H1 (cell line): Measurements from ENCODE around the gene SEL1L3. TPM values are rescaled to one million over a fixed set of nuclear protein-coding genes. Genes with fewer than 3 reads are reported as not detected.
A peak's percentile ranks its signal among the peaks of the same experiment; 100 is the strongest.

Experiments used
- CTCF ChIA-PET: fragments of 300-600 bp; sonication (Branson Sonifier 250); formaldehyde crosslinking; loops from one replicate; lab custom pipeline; 2021; ENCODE audit not compliant: partially characterized antibody; lab: Charles Lee
- POLR2A ChIA-PET: fragments of 300-600 bp; sonication (Branson Sonifier 250); formaldehyde crosslinking; loops from one replicate; lab custom pipeline; 2021; ENCODE audit warnings: inconsistent platforms; ENCODE audit not compliant: partially characterized antibody; lab: Charles Lee
- DNase-seq, 2 experiments: peaks; one replicate each; pipeline versions ENCODE4 v3.0.0 to v3.0.0-alpha.2; 2010 to 2022; ENCODE audit warnings: low spot score in 2 of 2, low read depth in 1 of 2, mixed read lengths in 1 of 2
- FAIRE-seq: peaks from 2 replicates; lab custom pipeline; 2011; peaks lifted over from hg19 to GRCh38; lab: Jason Lieb, UNC
- H2AFZ ChIP-seq: 2 replicates; pipeline ENCODE4 v1.8.1; 2012; ENCODE audit warnings: low read length, inconsistent platforms
- H2AK5ac ChIP-seq: 2 replicates; pipeline ENCODE4 v1.6.1; 2013; ENCODE audit warnings: low read depth, low read length
- H2BK120ac ChIP-seq: replicated peaks from 2 replicates; pipeline ENCODE3; 2013; ENCODE audit warnings: low read depth, low read length, inconsistent platforms
- H2BK12ac ChIP-seq: 2 replicates; pipeline ENCODE4 v1.6.1; 2013; ENCODE audit warnings: low read depth, low read length
- H2BK15ac ChIP-seq: 2 replicates; pipeline ENCODE4 v1.6.1; 2013; ENCODE audit warnings: low read length
- H2BK20ac ChIP-seq: 2 replicates; pipeline ENCODE4 v1.6.1; 2013; ENCODE audit warnings: low read length
- H2BK5ac ChIP-seq: 2 replicates; pipeline ENCODE4 v1.6.1; 2013; ENCODE audit warnings: low read depth, low read length
- H3K14ac ChIP-seq: 2 replicates; pipeline ENCODE4 v1.6.1; 2013; ENCODE audit warnings: inconsistent platforms; ENCODE audit not compliant: insufficient read length
- H3K18ac ChIP-seq: 2 replicates; pipeline ENCODE4 v1.6.1; 2013; ENCODE audit warnings: low read length; ENCODE audit errors: extremely low read depth
- H3K23ac ChIP-seq: 2 replicates; pipeline ENCODE4 v1.6.1; 2013; ENCODE audit warnings: inconsistent platforms; ENCODE audit not compliant: insufficient read length
- H3K23me2 ChIP-seq: 2 replicates; pipeline ENCODE4 v1.6.1; 2013; ENCODE audit warnings: low read depth, low read length
- H3K27ac ChIP-seq: 2 replicates; pipeline ENCODE4 v1.6.1; 2011; ENCODE audit warnings: low read depth, low read length, inconsistent platforms
- H3K27me3 ChIP-seq, 4 experiments: replicated peaks in 1 of 4; 1 replicate in 1 of 4; 2 replicates in 3 of 4; pipeline versions ENCODE4 v1.6.1 to v1.8.1; 2011 to 2013; ENCODE audit warnings: low read length in 3 of 4, mild to moderate bottlenecking in 3 of 4, inconsistent platforms in 2 of 4, mixed read lengths in 2 of 4, moderate library complexity in 1 of 4; ENCODE audit not compliant: control insufficient read depth in 3 of 4, insufficient read depth in 3 of 4; ENCODE audit errors: extremely low read depth in 1 of 4
- H3K36me3 ChIP-seq, 4 experiments: 2 replicates each; pipeline versions ENCODE4 v1.6.1 to v1.8.1; 2011 to 2013; ENCODE audit warnings: mild to moderate bottlenecking in 4 of 4, low read length in 3 of 4, moderate library complexity in 2 of 4, control low read depth in 1 of 4, inconsistent platforms in 1 of 4; ENCODE audit not compliant: insufficient read depth in 4 of 4, control insufficient read depth in 2 of 4
- H3K4ac ChIP-seq: replicated peaks from 2 replicates; pipeline ENCODE3; 2013; ENCODE audit warnings: low read length, low read depth, mixed read lengths, inconsistent platforms; ENCODE audit not compliant: insufficient read length
- H3K4me1 ChIP-seq, 4 experiments: replicated peaks in 1 of 4; 1 replicate in 1 of 4; 2 replicates in 3 of 4; pipeline versions ENCODE4 v1.6.1 to v1.8.1; 2011 to 2013; ENCODE audit warnings: low read length in 3 of 4, inconsistent platforms in 2 of 4, mixed read lengths in 1 of 4; ENCODE audit not compliant: insufficient read depth in 4 of 4, control insufficient read depth in 3 of 4
- H3K4me2 ChIP-seq, 2 experiments: 2 replicates each; pipeline versions ENCODE4 v1.6.1 to v1.8.1; 2011 to 2013; ENCODE audit warnings: low read depth in 2 of 2, low read length in 2 of 2, control low read depth in 1 of 2, inconsistent platforms in 1 of 2, mild to moderate bottlenecking in 1 of 2; ENCODE audit not compliant: insufficient read depth in 1 of 2
- H3K4me3 ChIP-seq, 4 experiments: fragments of 200-600, 300-600 bp in 1 of 4; sonication (generic), shearing (Covaris generic), sonication (Bioruptor Twin) in 1 of 4; 2 replicates each; pipeline versions ENCODE4 v1.5.1 to v1.8.1; 2011 to 2016; ENCODE audit warnings: low read length in 4 of 4, low read depth in 3 of 4, control low read depth in 2 of 4, inconsistent platforms in 2 of 4, mild to moderate bottlenecking in 2 of 4, mixed read lengths in 1 of 4, moderate library complexity in 1 of 4; ENCODE audit not compliant: insufficient read depth in 2 of 4; ENCODE audit errors: extremely low read depth in 1 of 4
- H3K56ac ChIP-seq: replicated peaks from 2 replicates; pipeline ENCODE3; 2013; ENCODE audit warnings: low read depth, mild to moderate bottlenecking, mixed read lengths, low read length, inconsistent platforms; ENCODE audit not compliant: insufficient read length
- H3K79me1 ChIP-seq: 2 replicates; pipeline ENCODE4 v1.6.1; 2013; ENCODE audit warnings: low read depth, low read length, control low read depth
- H3K79me2 ChIP-seq, 2 experiments: 2 replicates each; pipeline versions ENCODE4 v1.6.1 to v1.8.1; 2012 to 2013; ENCODE audit warnings: low read length in 2 of 2, mild to moderate bottlenecking in 2 of 2, inconsistent platforms in 1 of 2; ENCODE audit not compliant: insufficient read depth in 2 of 2, control insufficient read depth in 1 of 2
- H3K9ac ChIP-seq, 4 experiments: replicated peaks in 1 of 4; 1 replicate in 1 of 4; 2 replicates in 3 of 4; pipeline versions ENCODE4 v1.6.1 to v1.8.1; 2011 to 2013; ENCODE audit warnings: low read depth in 3 of 4, low read length in 3 of 4, control low read depth in 2 of 4, mild to moderate bottlenecking in 2 of 4, moderate library complexity in 2 of 4, inconsistent platforms in 1 of 4; ENCODE audit errors: extremely low read depth in 1 of 4
- H3K9me3 ChIP-seq, 2 experiments: 2 replicates each; pipeline versions ENCODE4 v1.6.1 to v1.8.1; 2012 to 2013; ENCODE audit warnings: mild to moderate bottlenecking in 2 of 2, moderate library complexity in 2 of 2, control low read depth in 1 of 2, inconsistent platforms in 1 of 2, low read depth in 1 of 2, low read length in 1 of 2, mixed read lengths in 1 of 2; ENCODE audit not compliant: insufficient read depth in 2 of 2
- H4K20me1 ChIP-seq, 2 experiments: replicated peaks in 1 of 2; 2 replicates each; pipeline versions ENCODE3 to v1.8.1; 2011 to 2013; ENCODE audit warnings: inconsistent platforms in 2 of 2, low read length in 2 of 2, mild to moderate bottlenecking in 1 of 2; ENCODE audit not compliant: insufficient read depth in 2 of 2, control insufficient read depth in 1 of 2
- H4K5ac ChIP-seq: 2 replicates; pipeline ENCODE4 v1.6.1; 2013; ENCODE audit warnings: low read length, low read depth, mixed read lengths, inconsistent platforms; ENCODE audit not compliant: insufficient read length
- H4K8ac ChIP-seq: 2 replicates; pipeline ENCODE4 v1.8.0; 2013; ENCODE audit warnings: mild to moderate bottlenecking, moderate library complexity, low read length, inconsistent platforms; ENCODE audit not compliant: insufficient read depth; ENCODE audit errors: extremely low read depth
- H4K91ac ChIP-seq: replicated peaks from 2 replicates; pipeline ENCODE3; 2013; ENCODE audit warnings: low read length, mixed read lengths, inconsistent platforms; ENCODE audit not compliant: insufficient read length
- ATF3 ChIP-seq: IDR thresholded peaks from 2 replicates; pipeline ENCODE4 v1.6.1; 2011; ENCODE audit warnings: low read depth, mild to moderate bottlenecking, low read length; ENCODE audit not compliant: insufficient read depth
- EGR1 ChIP-seq: IDR thresholded peaks from 2 replicates; pipeline ENCODE4 v1.6.1; 2011; ENCODE audit warnings: low read depth, low read length, borderline replicate concordance
- POLR2AphosphoS5 ChIP-seq: IDR thresholded peaks from 2 replicates; pipeline ENCODE4 v1.6.1; 2011; ENCODE audit warnings: low read depth, low read length
- RAD21 ChIP-seq, 2 experiments: IDR thresholded peaks in 1 of 2; conservative IDR thresholded peaks in 1 of 2; 2 replicates each; pipeline ENCODE4 v1.6.1; 2011; ENCODE audit warnings: low read depth in 2 of 2, low read length in 2 of 2, improper control_type of control experiment in 1 of 2, inconsistent platforms in 1 of 2, mild to moderate bottlenecking in 1 of 2, moderate library complexity in 1 of 2
- SUZ12 ChIP-seq: fragments of 200-600 bp; sonication (generic); IDR thresholded peaks from 2 replicates; pipeline ENCODE4 v1.6.1; 2012; ENCODE audit warnings: mild to moderate bottlenecking, inconsistent platforms, low read length, moderate library complexity, mixed read lengths
- ZNF274 ChIP-seq: IDR thresholded peaks from 2 replicates; pipeline ENCODE4 v1.7.0; 2012; ENCODE audit warnings: low read length, borderline replicate concordance; ENCODE audit errors: extremely low read depth
- WGBS, 2 experiments: shearing (Covaris generic) in 1 of 2; methylation state at CpG; one replicate each; pipeline versions ENCODE4 v1.1.6 to v1.1.7; 2013 to 2015; ENCODE audit warnings: low lambda C conversion rate in 2 of 2, mixed read lengths in 2 of 2, inconsistent platforms in 1 of 2, low coverage in 1 of 2, missing lambda C conversion rate in 1 of 2; ENCODE audit not compliant: insufficient replicate concordance in 2 of 2, insufficient coverage in 1 of 2, insufficient read length in 1 of 2; ENCODE audit errors: extremely low coverage in 1 of 2, missing lambda C conversion rate in 1 of 2; 5-methylcytosine and 5-hydroxymethylcytosine counted together
- polyA plus RNA-seq, 7 experiments: library from polyadenylated mRNA; depleted of rRNA in 3 of 7; stranded (reverse) in 5 of 7; unstranded in 2 of 7; fragments of >200 nt in 5 of 7; fragments of 200-250 nt in 2 of 7; gene quantifications; 1 replicate in 5 of 7; 2 replicates in 1 of 7; 4 replicates in 1 of 7; pipeline versions ENCODE4 v1.2.1 to v1.2.3, GENCODE V29; 2011 to 2013; ENCODE audit warnings: missing spikeins in 2 of 7, mixed read lengths in 2 of 7
- total RNA-seq: library from RNA; stranded (reverse); fragmentation: NEBNext Ultra II Directional; extraction: Animal tissue kit (Norgen Biotek cat#: 25700); gene quantifications from 2 replicates; pipeline ENCODE4 v1.2.1, GENCODE V29; 2021
- TF ChIP-seq, protein P1 (sequence below), 3 experiments: IDR thresholded peaks; 1 replicate in 2 of 3; 2 replicates in 1 of 3; pipeline versions ENCODE4 v1.5.1 to v1.6.1; 2011; ENCODE audit warnings: low read length in 3 of 3, mild to moderate bottlenecking in 3 of 3, inconsistent platforms in 2 of 3, low read depth in 1 of 3, moderate library complexity in 1 of 3; ENCODE audit not compliant: insufficient read depth in 1 of 3; ENCODE audit errors: control extremely low read depth in 1 of 3

The SEL1L3 gene
- total and polyA plus RNA-seq, 2 of the 8 experiments (the other 6 are each of a cell fraction or from before 2014, with no cell fraction given), result 18.2 to 54.0 TPM

- Histone ChIP-seq H3K4me3 (no peak overlapping the region), H3K9ac (no peak overlapping the region), H2AK5ac (no peak overlapping the region)
- CTCF ChIA-PET, result interaction anchor here (0.6 to 3.3 kb wide), 47 partner anchors 9 to 537 kb away, joined by 3 to 28 read pairs (median 4); no protein-coding TSS in a partner anchor
- TF ChIP-seq ATF3, result no peak
- no peak for TF ChIP-seq ZNF274
- no peak for TF ChIP-seq EGR1
- TF ChIP-seq POLR2AphosphoS5, result no peak
- TF ChIP-seq, protein P1, sequence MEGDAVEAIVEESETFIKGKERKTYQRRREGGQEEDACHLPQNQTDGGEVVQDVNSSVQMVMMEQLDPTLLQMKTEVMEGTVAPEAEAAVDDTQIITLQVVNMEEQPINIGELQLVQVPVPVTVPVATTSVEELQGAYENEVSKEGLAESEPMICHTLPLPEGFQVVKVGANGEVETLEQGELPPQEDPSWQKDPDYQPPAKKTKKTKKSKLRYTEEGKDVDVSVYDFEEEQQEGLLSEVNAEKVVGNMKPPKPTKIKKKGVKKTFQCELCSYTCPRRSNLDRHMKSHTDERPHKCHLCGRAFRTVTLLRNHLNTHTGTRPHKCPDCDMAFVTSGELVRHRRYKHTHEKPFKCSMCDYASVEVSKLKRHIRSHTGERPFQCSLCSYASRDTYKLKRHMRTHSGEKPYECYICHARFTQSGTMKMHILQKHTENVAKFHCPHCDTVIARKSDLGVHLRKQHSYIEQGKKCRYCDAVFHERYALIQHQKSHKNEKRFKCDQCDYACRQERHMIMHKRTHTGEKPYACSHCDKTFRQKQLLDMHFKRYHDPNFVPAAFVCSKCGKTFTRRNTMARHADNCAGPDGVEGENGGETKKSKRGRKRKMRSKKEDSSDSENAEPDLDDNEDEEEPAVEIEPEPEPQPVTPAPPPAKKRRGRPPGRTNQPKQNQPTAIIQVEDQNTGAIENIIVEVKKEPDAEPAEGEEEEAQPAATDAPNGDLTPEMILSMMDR (IDR thresholded peaks at IDR 0.05; ENCODE audit: control extremely low read depth in 1 of 3, insufficient read depth in 1 of 3, low read depth in 1 of 3, low read length in 3 of 3), result peak; percentile 80 to 92 (median 80)
- peak; percentile 72 to 78 for TF ChIP-seq RAD21 (IDR thresholded peaks at IDR 0.05 in 1 of 2, conservative IDR thresholded peaks at IDR 0.05 in 1 of 2; ENCODE audit: low read depth in 2 of 2, low read length in 2 of 2)
- no peak for TF ChIP-seq SUZ12
- TF ChIP-seq, all 59 proteins: peak for 2
- no peak overlapping the region for H4K8ac ChIP-seq
- H2BK20ac ChIP-seq, result no peak overlapping the region
- H3K23me2 ChIP-seq, result no peaks in the 10 kb centered on the region; the same call in 1 of the 2 replicates
- H2BK12ac ChIP-seq, result no peak overlapping the region
- H2BK5ac ChIP-seq, result no peak overlapping the region
- H2BK15ac ChIP-seq, result no peak overlapping the region
- no peaks in the 10 kb centered on the region for H3K9me3 ChIP-seq
- H3K4ac ChIP-seq, result no peak overlapping the region
- no peaks in the 10 kb centered on the region for H3K79me2 ChIP-seq
- peaks cover 1 to 13% (median 6%) of the 10 kb centered on the region in 4 experiments; a peak in 3 of 7 replicates for H3K4me1 ChIP-seq
- no peak overlapping the region for H4K5ac ChIP-seq
- H3K56ac ChIP-seq, result no peak overlapping the region
- POLR2A ChIA-PET, result interaction anchor here (0.7 kb wide), 1 partner anchor 30 kb away, joined by 3 read pairs; no protein-coding TSS in a partner anchor
- peak in 1 of 2 experiments; percentile 71 for DNase-seq
- H3K23ac ChIP-seq, result no peak overlapping the region
- FAIRE-seq, result peak; percentile 81
- no peak overlapping the region for H3K27ac ChIP-seq
- no peak overlapping the region for H2BK120ac ChIP-seq
- no peaks in the 10 kb centered on the region for H3K79me1 ChIP-seq
- no peak overlapping the region for H2AFZ ChIP-seq
- 68% methylated on average over 5 of the region's 5 CpGs; no CpG with 5 or more reads in 1 of the 2 experiments for WGBS, 2 experiments
- H3K36me3 ChIP-seq, result peaks cover 0 to 13% (median 8%) of the 10 kb centered on the region in 4 experiments; a peak in 3 of 8 replicates
- no peak overlapping the region for H4K91ac ChIP-seq
- H4K20me1 ChIP-seq, result no peaks in the 10 kb centered on the region
- H3K27me3 ChIP-seq, result no peaks in the 10 kb centered on the region
- H3K18ac ChIP-seq, result no peak overlapping the region
- H3K14ac ChIP-seq, result no peak overlapping the region
- H3K4me2 ChIP-seq, result no peak overlapping the region
Observed at GRCh38 chr4:25792200-25792791, 70.5 kb downstream of the SEL1L3 start.
